ENCODE results near the gene DDB1.

GRCh38 chr11:61272731-61273130, 60.2 kb downstream of the DDB1 start:
- TF ChIP-seq SUZ12 (IDR thresholded peaks at IDR 0.05) (no peak), ELF4 (IDR thresholded peaks at IDR 0.05) (no peak), ARNT (IDR thresholded peaks at IDR 0.05) (no peak), SP1 (IDR thresholded peaks at IDR 0.05) (no peak), TARDBP (IDR thresholded peaks at IDR 0.05) (no peak; the same call in 1 of the 2 replicates), FOXA1 (IDR thresholded peaks at IDR 0.05) (no peak), ZNF384 (IDR thresholded peaks at IDR 0.05) (no peak)
